GM13976 (cell line): ENCODE measurements around the gene NUAK2.
A peak's percentile ranks its signal among the peaks of the same experiment; 100 is the strongest.

Experiments
- DNase-seq: peaks from one replicate; pipeline ENCODE4 v3.0.0; 2012; ENCODE audit warnings: low spot score
- in situ Hi-C: fragments of 300-500 bp; cut with MboI; formaldehyde crosslinking; loops from one replicate; pipeline ENCODE4 v1.12.0; 2022; ENCODE audit warnings: low sequenced_read_pairs, mixed read lengths, inconsistent platforms; ENCODE audit not compliant: unreplicated experiment
- TF ChIP-seq, protein P1 (sequence below): IDR thresholded peaks from 2 replicates; pipeline ENCODE4 v1.5.1; 2012; ENCODE audit warnings: borderline replicate concordance, mild to moderate bottlenecking; ENCODE audit not compliant: insufficient read depth; ENCODE audit errors: extremely low read depth, missing control alignments, control extremely low read depth

NUAK2 gene

DNA sequence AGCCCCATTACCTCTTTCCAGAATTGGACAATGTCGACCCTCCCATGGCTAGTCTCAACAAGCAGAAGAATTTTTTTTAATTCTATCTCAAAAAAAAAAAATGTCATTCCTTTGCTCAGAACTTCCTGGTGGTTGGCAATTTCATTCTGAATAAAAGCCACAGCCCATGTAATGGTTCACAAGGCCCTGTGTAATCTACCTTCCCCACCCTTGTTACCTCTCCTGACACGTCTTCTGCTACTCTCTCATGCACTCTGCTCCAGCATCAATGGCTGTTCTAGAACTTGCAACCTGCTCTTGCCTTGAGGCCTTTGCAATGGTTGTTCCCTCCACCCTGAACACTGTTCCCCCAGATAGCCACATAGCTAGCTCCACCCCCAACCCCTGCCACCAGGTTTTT lies 25.4 kb downstream of the NUAK2 start:
- no peak for DNase-seq
- in situ Hi-C loops = no loop called here
- TF ChIP-seq, protein P1, sequence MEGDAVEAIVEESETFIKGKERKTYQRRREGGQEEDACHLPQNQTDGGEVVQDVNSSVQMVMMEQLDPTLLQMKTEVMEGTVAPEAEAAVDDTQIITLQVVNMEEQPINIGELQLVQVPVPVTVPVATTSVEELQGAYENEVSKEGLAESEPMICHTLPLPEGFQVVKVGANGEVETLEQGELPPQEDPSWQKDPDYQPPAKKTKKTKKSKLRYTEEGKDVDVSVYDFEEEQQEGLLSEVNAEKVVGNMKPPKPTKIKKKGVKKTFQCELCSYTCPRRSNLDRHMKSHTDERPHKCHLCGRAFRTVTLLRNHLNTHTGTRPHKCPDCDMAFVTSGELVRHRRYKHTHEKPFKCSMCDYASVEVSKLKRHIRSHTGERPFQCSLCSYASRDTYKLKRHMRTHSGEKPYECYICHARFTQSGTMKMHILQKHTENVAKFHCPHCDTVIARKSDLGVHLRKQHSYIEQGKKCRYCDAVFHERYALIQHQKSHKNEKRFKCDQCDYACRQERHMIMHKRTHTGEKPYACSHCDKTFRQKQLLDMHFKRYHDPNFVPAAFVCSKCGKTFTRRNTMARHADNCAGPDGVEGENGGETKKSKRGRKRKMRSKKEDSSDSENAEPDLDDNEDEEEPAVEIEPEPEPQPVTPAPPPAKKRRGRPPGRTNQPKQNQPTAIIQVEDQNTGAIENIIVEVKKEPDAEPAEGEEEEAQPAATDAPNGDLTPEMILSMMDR = no peak

DNA sequence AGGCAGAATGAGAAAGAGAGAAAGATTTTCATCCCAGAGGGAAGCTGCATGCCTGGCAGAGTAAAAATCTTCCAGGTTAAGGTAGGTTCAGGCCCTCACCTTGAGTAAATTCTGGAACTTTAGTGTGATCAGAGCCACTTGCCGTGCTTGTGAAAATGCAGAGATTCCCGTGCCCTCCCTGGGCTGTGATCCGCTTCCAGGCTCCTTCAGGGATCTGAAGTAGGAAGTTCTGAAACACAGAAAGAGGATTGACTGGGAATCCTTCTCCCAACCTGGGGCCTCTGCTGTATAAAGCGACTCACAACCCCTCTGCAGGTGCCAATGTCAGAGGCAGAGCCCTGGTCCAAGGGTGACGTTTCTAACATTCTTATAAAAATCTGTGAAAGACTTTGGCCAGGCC lies 26.6 kb downstream of the NUAK2 start:
- TF ChIP-seq, protein P1 = no peak
- in situ Hi-C loops = no loop called here
- DNase-seq = no peak

DNA sequence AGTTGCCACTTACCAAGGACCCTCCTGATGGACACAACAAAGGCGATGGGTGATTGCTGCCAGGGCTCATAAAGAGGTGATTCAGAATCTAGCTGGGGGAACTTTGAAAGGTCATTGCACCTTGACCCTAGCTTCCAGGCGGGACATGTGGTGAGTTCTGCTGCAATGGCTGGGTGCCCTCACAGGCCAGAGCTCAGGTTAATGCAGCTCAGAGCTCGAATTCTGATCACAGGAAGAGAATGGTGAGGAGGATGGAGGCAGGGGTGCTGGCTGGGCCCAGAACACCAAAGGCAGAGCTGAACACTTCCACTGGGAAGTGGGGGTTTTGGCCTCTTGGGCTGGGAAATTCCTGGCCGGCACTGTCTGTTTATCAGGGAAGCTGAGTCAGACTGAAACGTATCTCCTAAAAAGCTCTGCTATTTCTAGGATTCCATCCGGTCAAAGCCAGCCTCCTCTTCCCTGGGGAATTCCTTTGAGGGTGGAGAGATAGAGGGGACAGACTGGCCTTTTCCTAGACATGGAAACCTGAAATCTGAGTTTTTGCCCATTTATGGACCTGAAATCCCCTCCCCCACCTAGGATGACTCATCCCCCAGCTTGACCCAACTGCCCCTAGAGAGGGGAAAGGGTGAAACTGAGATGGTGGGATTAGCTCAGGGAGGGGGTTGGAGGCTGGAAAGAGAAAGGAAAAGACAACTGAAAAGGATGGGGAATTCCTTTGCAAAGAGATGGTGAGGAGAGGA lies 27.2 kb downstream of the NUAK2 start:
- TF ChIP-seq, protein P1 = no peak
- in situ Hi-C loops = no loop called here
- DNase-seq = no peak

- DNase-seq = no peak
- in situ Hi-C loops = no loop called here
- TF ChIP-seq, protein P1 = no peak
These were observed 28.0 kb downstream of the NUAK2 start for GRCh38 chr1:205293350-205294074.

DNA sequence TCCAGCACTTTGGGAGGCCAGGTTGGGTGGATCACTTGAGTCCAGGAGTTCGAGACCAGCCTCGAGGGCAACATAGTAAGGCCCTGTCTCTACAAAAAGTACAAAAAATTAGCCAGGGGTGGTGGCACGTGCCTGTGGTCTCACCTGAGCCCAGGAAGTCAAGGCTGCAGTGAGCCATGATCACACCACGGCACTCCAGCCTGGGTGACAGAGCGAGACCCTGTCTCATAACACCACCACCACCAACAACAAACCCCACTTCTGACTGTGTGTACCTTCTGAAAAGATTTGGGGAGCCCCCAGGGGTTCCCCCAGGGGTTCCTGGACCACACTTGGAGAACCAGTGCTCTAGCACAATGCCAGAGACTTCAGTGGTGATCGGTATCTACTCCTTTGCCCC lies 29.9 kb downstream of the NUAK2 start:
- in situ Hi-C loops = no loop called here
- TF ChIP-seq, protein P1 = no peak
- no peak for DNase-seq

- DNase-seq = peak; percentile 88
- in situ Hi-C loops = no loop called here
- TF ChIP-seq, protein P1 = no peak
These were observed 33.6 kb downstream of the NUAK2 start for GRCh38 chr1:205287767-205288559.
